SKM-1 treated with dmso at 0.1 percent for 144 hours (cell line): ENCODE data around the gene SNRPD1.
"Not testable (repeated sequence)": the region's sequence is repeated elsewhere in the genome, so short reads cannot be mapped to it uniquely, and the experiment has no call there.

Experiments
- DNase-seq: peaks from one replicate; lab custom pipeline; 2025; ENCODE audit not compliant: unreplicated experiment; lab: John Stamatoyannopoulos, UW

Gene SNRPD1

GRCh38 chr18:21634588-21635199 lies 22.6 kb downstream of the SNRPD1 start:
- DNase-seq = no peak

- no peak for DNase-seq
These were observed 24.7 kb downstream of the SNRPD1 start for GRCh38 chr18:21636769-21637168.

- DNase-seq = no peak
These were observed 26.7 kb downstream of the SNRPD1 start for GRCh38 chr18:21638822-21639221.

- not testable (repeated sequence) for DNase-seq
These were observed 28.3 kb downstream of the SNRPD1 start for GRCh38 chr18:21640375-21640774.

GRCh38 chr18:21650311-21650710 lies 38.2 kb downstream of the SNRPD1 start:
- DNase-seq = no peak

- DNase-seq = no peak
These were observed 40.0 kb downstream of the SNRPD1 start for GRCh38 chr18:21652073-21652472.

- no peak for DNase-seq
These were observed 41.2 kb downstream of the SNRPD1 start for GRCh38 chr18:21653361-21653760.

- no peak for DNase-seq
These were observed 44.3 kb downstream of the SNRPD1 start for GRCh38 chr18:21656402-21656801.

GRCh38 chr18:21660078-21660477 lies 48.0 kb downstream of the SNRPD1 start:
- no peak for DNase-seq

GRCh38 chr18:21662581-21662980 lies 50.5 kb downstream of the SNRPD1 start:
- DNase-seq = no peak

- no peak for DNase-seq
These were observed 51.5 kb downstream of the SNRPD1 start for GRCh38 chr18:21663578-21663977.

- DNase-seq = no peak
These were observed 52.0 kb downstream of the SNRPD1 start for GRCh38 chr18:21664069-21664468.

- DNase-seq = no peak
These were observed 57.7 kb downstream of the SNRPD1 start for GRCh38 chr18:21669736-21670285.

- DNase-seq = no peak
These were observed 60.6 kb downstream of the SNRPD1 start for GRCh38 chr18:21672521-21673267.

- not testable (repeated sequence) for DNase-seq
These were observed 63.2 kb downstream of the SNRPD1 start for GRCh38 chr18:21675354-21675753.

GRCh38 chr18:21678859-21679258 lies 66.7 kb downstream of the SNRPD1 start:
- DNase-seq = no peak

GRCh38 chr18:21680161-21680560 lies 68.0 kb downstream of the SNRPD1 start:
- DNase-seq = no peak

- DNase-seq = peak; percentile 21
These were observed 70.4 kb downstream of the SNRPD1 start for GRCh38 chr18:21682371-21683051.
